H9 (cell line): Measurements from ENCODE around the gene SWI5. TPM values are rescaled to one million over a fixed set of nuclear protein-coding genes. Genes with fewer than 3 reads are reported as not detected.

Experiments used
- DNase-seq: peaks from one replicate; pipeline ENCODE4 v3.0.0-alpha.2; 2017
- H2AFZ ChIP-seq: one replicate; pipeline ENCODE4 v1.6.1; 2013; ENCODE audit warnings: mild to moderate bottlenecking, low read length, control low read depth, moderate library complexity
- H2AK5ac ChIP-seq: 2 replicates; pipeline ENCODE4 v1.6.1; 2013; ENCODE audit warnings: low read length, control low read depth, mixed read lengths; ENCODE audit not compliant: insufficient read length
- H2BK120ac ChIP-seq: one replicate; pipeline ENCODE4 v1.6.1; 2013; ENCODE audit warnings: low read depth, mild to moderate bottlenecking, low read length, control low read depth, inconsistent platforms; ENCODE audit not compliant: poor library complexity, severe bottlenecking
- H2BK12ac ChIP-seq: 2 replicates; pipeline ENCODE4 v1.6.1; 2013; ENCODE audit warnings: low read length, control low read depth, mixed read lengths, low read depth; ENCODE audit not compliant: insufficient read length
- H2BK15ac ChIP-seq: 2 replicates; pipeline ENCODE4 v1.6.1; 2013; ENCODE audit warnings: low read depth, low read length, control low read depth
- H2BK20ac ChIP-seq: one replicate; pipeline ENCODE4 v1.6.1; 2013; ENCODE audit warnings: low read depth, mild to moderate bottlenecking, low read length, control low read depth, inconsistent platforms; ENCODE audit not compliant: poor library complexity, severe bottlenecking
- H2BK5ac ChIP-seq: 2 replicates; pipeline ENCODE4 v1.6.1; 2013; ENCODE audit warnings: low read length, control low read depth, mixed read lengths; ENCODE audit not compliant: insufficient read length
- H3K14ac ChIP-seq: 2 replicates; pipeline ENCODE4 v1.6.1; 2013; ENCODE audit warnings: low read length, control low read depth; ENCODE audit not compliant: insufficient read depth
- H3K18ac ChIP-seq: 2 replicates; pipeline ENCODE4 v1.6.1; 2013; ENCODE audit warnings: low read depth, mild to moderate bottlenecking, mixed read lengths, low read length, control low read depth; ENCODE audit not compliant: insufficient read length
- H3K23ac ChIP-seq: 2 replicates; pipeline ENCODE4 v1.6.1; 2013; ENCODE audit warnings: low read length, control low read depth, mixed read lengths, low read depth; ENCODE audit not compliant: insufficient read length
- H3K23me2 ChIP-seq: 2 replicates; pipeline ENCODE4 v1.6.1; 2013; ENCODE audit warnings: low read depth, mild to moderate bottlenecking, mixed read lengths, low read length, control low read depth; ENCODE audit not compliant: insufficient read length, poor library complexity, severe bottlenecking
- H3K27ac ChIP-seq: 2 replicates; pipeline ENCODE4 v1.5.1; 2013; ENCODE audit warnings: low read length, control low read depth, mixed read lengths, low read depth; ENCODE audit not compliant: insufficient read length
- H3K27me3 ChIP-seq: 2 replicates; pipeline ENCODE4 v1.6.1; 2013; ENCODE audit warnings: low read length, control low read depth, inconsistent platforms; ENCODE audit not compliant: insufficient read depth
- H3K4ac ChIP-seq: 2 replicates; pipeline ENCODE4 v1.6.1; 2013; ENCODE audit warnings: low read depth, mild to moderate bottlenecking, control low read depth, inconsistent platforms, low read length, moderate library complexity
- H3K4me1 ChIP-seq: 2 replicates; pipeline ENCODE4 v1.6.1; 2013; ENCODE audit warnings: low read length, control low read depth, inconsistent platforms; ENCODE audit not compliant: insufficient read depth
- H3K4me2 ChIP-seq: 2 replicates; pipeline ENCODE4 v1.6.1; 2013; ENCODE audit warnings: low read length, control low read depth, mixed read lengths; ENCODE audit not compliant: insufficient read length, insufficient read depth
- H3K56ac ChIP-seq: 2 replicates; pipeline ENCODE4 v1.6.1; 2013; ENCODE audit warnings: low read depth, mild to moderate bottlenecking, mixed read lengths, low read length, control low read depth; ENCODE audit not compliant: insufficient read length
- H3K79me1 ChIP-seq: 2 replicates; pipeline ENCODE4 v1.6.1; 2013; ENCODE audit warnings: low read depth, mild to moderate bottlenecking, moderate library complexity, low read length, control low read depth, inconsistent platforms; ENCODE audit not compliant: insufficient read depth, poor library complexity, severe bottlenecking
- H3K79me2 ChIP-seq: 2 replicates; pipeline ENCODE4 v1.6.1; 2013; ENCODE audit warnings: low read length, control low read depth, inconsistent platforms; ENCODE audit not compliant: insufficient read depth
- H3K9ac ChIP-seq: 2 replicates; pipeline ENCODE4 v1.6.1; 2013; ENCODE audit warnings: low read length, control low read depth, mixed read lengths; ENCODE audit not compliant: insufficient read length; ENCODE audit errors: extremely low read depth
- H3K9me3 ChIP-seq: one replicate; pipeline ENCODE4 v1.6.1; 2013; ENCODE audit warnings: low read depth, low read length, inconsistent platforms; ENCODE audit not compliant: control insufficient read depth
- H3T11ph ChIP-seq: one replicate; pipeline ENCODE4 v1.6.1; 2013; ENCODE audit warnings: mild to moderate bottlenecking, low read length, control low read depth, inconsistent platforms
- H4K20me1 ChIP-seq: one replicate; pipeline ENCODE4 v1.6.1; 2013; ENCODE audit not compliant: control insufficient read depth, insufficient read length, insufficient read depth
- H4K5ac ChIP-seq: 2 replicates; pipeline ENCODE4 v1.6.1; 2013; ENCODE audit warnings: low read depth, mild to moderate bottlenecking, mixed read lengths, low read length, control low read depth; ENCODE audit not compliant: insufficient read length
- H4K8ac ChIP-seq: replicated peaks from 2 replicates; pipeline ENCODE4 v1.6.1; 2013; ENCODE audit warnings: low read length, control low read depth, mixed read lengths, low read depth; ENCODE audit not compliant: insufficient read length
- H4K91ac ChIP-seq: 2 replicates; pipeline ENCODE4 v1.6.1; 2013; ENCODE audit warnings: low read depth, mild to moderate bottlenecking, moderate library complexity, mixed read lengths, low read length, control low read depth; ENCODE audit not compliant: insufficient read length
- H3K27ac Mint-ChIP-seq, 3 experiments: 2 replicates in 2 of 3; 3 replicates in 1 of 3; pipeline ENCODE4 v1.8.0; 2020 to 2021; ENCODE audit warnings: mixed read lengths in 3 of 3, mild to moderate bottlenecking in 1 of 3, moderate library complexity in 1 of 3
- H3K27me3 Mint-ChIP-seq: 2 replicates; pipeline ENCODE4 v1.8.0; 2021; ENCODE audit warnings: low read depth, mild to moderate bottlenecking, moderate library complexity, mixed read lengths
- H3K36me3 Mint-ChIP-seq, 3 experiments: 2 replicates in 2 of 3; 3 replicates in 1 of 3; pipeline ENCODE4 v1.8.0; 2020 to 2021; ENCODE audit warnings: low read depth in 3 of 3, mixed read lengths in 3 of 3; ENCODE audit not compliant: insufficient read depth in 1 of 3
- H3K4me1 Mint-ChIP-seq, 2 experiments: 2 replicates each; pipeline ENCODE4 v1.8.0; 2020; ENCODE audit warnings: mixed read lengths in 2 of 2
- H3K4me3 Mint-ChIP-seq, 2 experiments: 2 replicates in 1 of 2; 3 replicates in 1 of 2; pipeline ENCODE4 v1.8.0; 2020 to 2021; ENCODE audit warnings: mild to moderate bottlenecking in 2 of 2, mixed read lengths in 2 of 2, moderate library complexity in 1 of 2
- H3K9me3 Mint-ChIP-seq, 2 experiments: 2 replicates in 1 of 2; 3 replicates in 1 of 2; pipeline ENCODE4 v1.8.0; 2020; ENCODE audit warnings: mild to moderate bottlenecking in 2 of 2, mixed read lengths in 2 of 2, moderate library complexity in 1 of 2
- WGBS: extraction: QIAGEN DNeasy Blood & Tissue Kit; methylation state at CpG from one replicate; pipeline ENCODE4 v1.1.7; 2013; ENCODE audit warnings: missing lambda C conversion rate, low lambda C conversion rate, mixed read lengths; ENCODE audit not compliant: insufficient read length; ENCODE audit errors: extremely low coverage; 5-methylcytosine and 5-hydroxymethylcytosine counted together
- total RNA-seq: library from RNA; stranded (reverse); gene quantifications from 2 replicates; pipeline ENCODE4 v1.2.1, GENCODE V29; 2021
- TF ChIP-seq, protein P1 (sequence below): fragments of 200-600 bp; sonication (generic); conservative IDR thresholded peaks from 3 replicates; pipeline ENCODE4 v1.8.0; 2021; ENCODE audit warnings: antibody characterized with exemption, mild to moderate bottlenecking

Gene SWI5
- total RNA-seq, 1 experiment from 2014 or later: 25.6 TPM

GRCh38 chr9:128244091-128244836 is 31.8 kb upstream of the SWI5 start:
- Histone ChIP-seq H3K79me2 (no peaks in the 10 kb centered on the region), H3K9ac (no peak overlapping the region), H2AK5ac (no peak overlapping the region), H2BK5ac (no peak overlapping the region), H3K4ac (no peak overlapping the region), H3K4me2 (no peak overlapping the region), H3K56ac (no peak overlapping the region), H4K91ac (no peak overlapping the region), H2BK15ac (no peak overlapping the region), H3K14ac (no peak overlapping the region), H2BK120ac (no peak overlapping the region), H2BK12ac (no peak overlapping the region), H4K20me1 (peaks cover 5% of the 10 kb centered on the region), H3K23ac (no peak overlapping the region), H2BK20ac (no peak overlapping the region), H3K18ac (no peak overlapping the region), H3K23me2 (no peaks in the 10 kb centered on the region), H3T11ph (no peak overlapping the region), H3K79me1 (no peaks in the 10 kb centered on the region), H3K27me3 (no peaks in the 10 kb centered on the region), H3K4me1 (peaks cover 5% of the 10 kb centered on the region; the same call in 1 of the 2 replicates), H3K27ac (no peak overlapping the region), H4K5ac (no peak overlapping the region), H2AFZ (no peak overlapping the region), H3K9me3 (no peaks in the 10 kb centered on the region), H4K8ac (no peak overlapping the region)
- H3K4me3 Mint-ChIP-seq: no peak overlapping the region; a peak in 1 of 5 replicates
- TF ChIP-seq, protein P1, sequence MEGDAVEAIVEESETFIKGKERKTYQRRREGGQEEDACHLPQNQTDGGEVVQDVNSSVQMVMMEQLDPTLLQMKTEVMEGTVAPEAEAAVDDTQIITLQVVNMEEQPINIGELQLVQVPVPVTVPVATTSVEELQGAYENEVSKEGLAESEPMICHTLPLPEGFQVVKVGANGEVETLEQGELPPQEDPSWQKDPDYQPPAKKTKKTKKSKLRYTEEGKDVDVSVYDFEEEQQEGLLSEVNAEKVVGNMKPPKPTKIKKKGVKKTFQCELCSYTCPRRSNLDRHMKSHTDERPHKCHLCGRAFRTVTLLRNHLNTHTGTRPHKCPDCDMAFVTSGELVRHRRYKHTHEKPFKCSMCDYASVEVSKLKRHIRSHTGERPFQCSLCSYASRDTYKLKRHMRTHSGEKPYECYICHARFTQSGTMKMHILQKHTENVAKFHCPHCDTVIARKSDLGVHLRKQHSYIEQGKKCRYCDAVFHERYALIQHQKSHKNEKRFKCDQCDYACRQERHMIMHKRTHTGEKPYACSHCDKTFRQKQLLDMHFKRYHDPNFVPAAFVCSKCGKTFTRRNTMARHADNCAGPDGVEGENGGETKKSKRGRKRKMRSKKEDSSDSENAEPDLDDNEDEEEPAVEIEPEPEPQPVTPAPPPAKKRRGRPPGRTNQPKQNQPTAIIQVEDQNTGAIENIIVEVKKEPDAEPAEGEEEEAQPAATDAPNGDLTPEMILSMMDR: no peak
- H3K4me1 Mint-ChIP-seq: peaks cover 15 to 21% of the 10 kb centered on the region in 2 experiments
- no peaks in the 10 kb centered on the region; the same call in 1 of the 2 replicates for H3K27me3 Mint-ChIP-seq
- DNase-seq: no peak
- WGBS: no CpG with 5 or more reads among the region's 13 CpGs
- no peak overlapping the region; a peak in 1 of 7 replicates for H3K27ac Mint-ChIP-seq
- peaks cover 13 to 30% (median 23%) of the 10 kb centered on the region in 3 experiments for H3K36me3 Mint-ChIP-seq
- H3K9me3 Mint-ChIP-seq: no peaks in the 10 kb centered on the region
